Measurements from ENCODE around the gene ZNF445. TPM values are rescaled to one million over a fixed set of nuclear protein-coding genes. Genes with fewer than 3 reads are reported as not detected.
"Not testable (repeated sequence)": the region's sequence is repeated elsewhere in the genome, so short reads cannot be mapped to it uniquely, and the experiment has no call there.

The ZNF445 gene
- total RNA-seq, 4 donors from 2014 or later = 9.6 to 15.7 (median 13.6) TPM

DNA sequence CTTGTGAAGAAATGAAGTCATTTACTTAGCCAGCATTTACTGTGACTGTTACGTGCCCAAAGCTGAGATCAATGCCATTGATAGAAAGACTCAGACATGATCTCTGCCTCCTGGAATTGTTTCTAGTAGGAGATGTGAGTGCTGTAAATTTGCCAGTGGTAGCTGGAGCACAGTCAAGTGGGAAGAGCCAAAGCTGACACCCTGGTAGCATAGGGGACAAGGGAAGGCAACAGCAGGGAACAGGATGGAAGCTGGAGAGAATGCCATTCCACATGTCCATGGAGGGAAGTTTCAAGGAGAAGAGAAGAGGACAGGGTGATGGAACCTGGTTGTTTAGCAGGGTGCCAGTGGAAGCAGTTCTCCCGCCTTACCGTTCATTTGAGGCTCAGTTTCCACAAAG lies 74.9 kb downstream of the ZNF445 start:
- peaks cover 0 to 47% (median 0%) of the 10 kb centered on the region in 3 donors for H3K36me3 ChIP-seq
- no peak overlapping the region for H3K4me3 ChIP-seq
- no peaks in the 10 kb centered on the region for H3K27me3 ChIP-seq
- no peaks in the 10 kb centered on the region for H3K9me3 ChIP-seq
- WGBS, 2 donors = 98 to 100% methylated on average over 3 of the region's 3 CpGs
- no peak for DNase-seq (ENCODE audit: low spot score in 2 of 2)
- H3K27ac ChIP-seq = no peak overlapping the region
- no peaks in the 10 kb centered on the region for H3K4me1 ChIP-seq
- TF ChIP-seq CTCF (IDR thresholded peaks at IDR 0.05) = no peak
- TF ChIP-seq POLR2A (IDR thresholded peaks at IDR 0.05) = no peak
- TF ChIP-seq EP300 (IDR thresholded peaks at IDR 0.05) = no peak

DNA sequence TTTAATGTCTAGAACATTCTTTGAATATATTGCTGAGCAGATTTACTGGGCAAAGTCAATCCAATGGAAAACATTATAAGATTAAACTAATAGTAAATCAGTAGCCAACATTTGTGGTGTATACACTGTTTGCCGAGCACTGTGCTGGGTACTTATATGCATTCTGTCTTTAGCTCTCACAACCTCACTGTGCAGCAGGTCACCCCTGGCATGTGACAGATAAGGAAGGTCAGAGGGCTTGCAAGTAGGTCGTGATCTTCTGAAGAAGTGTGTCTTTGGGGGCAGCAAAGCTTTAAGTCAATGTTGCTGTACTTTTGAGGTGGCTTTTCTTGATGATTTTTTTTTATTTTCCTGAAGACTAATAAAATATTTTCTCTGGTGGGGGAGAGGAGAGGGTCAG lies 76.7 kb downstream of the ZNF445 start:
- no peak for DNase-seq (ENCODE audit: low spot score in 2 of 2)
- H3K36me3 ChIP-seq = peaks cover 0 to 60% (median 0%) of the 10 kb centered on the region in 3 donors
- H3K4me3 ChIP-seq = no peak overlapping the region
- H3K4me1 ChIP-seq = no peaks in the 10 kb centered on the region
- H3K27me3 ChIP-seq = no peaks in the 10 kb centered on the region
- no peaks in the 10 kb centered on the region for H3K9me3 ChIP-seq
- WGBS, 2 donors = 56 to 68% methylated on average over 2 of the region's 2 CpGs
- H3K27ac ChIP-seq = no peak overlapping the region
- TF ChIP-seq POLR2A (IDR thresholded peaks at IDR 0.05) (no peak), EP300 (IDR thresholded peaks at IDR 0.05) (no peak), CTCF (IDR thresholded peaks at IDR 0.05) (no peak)

DNA sequence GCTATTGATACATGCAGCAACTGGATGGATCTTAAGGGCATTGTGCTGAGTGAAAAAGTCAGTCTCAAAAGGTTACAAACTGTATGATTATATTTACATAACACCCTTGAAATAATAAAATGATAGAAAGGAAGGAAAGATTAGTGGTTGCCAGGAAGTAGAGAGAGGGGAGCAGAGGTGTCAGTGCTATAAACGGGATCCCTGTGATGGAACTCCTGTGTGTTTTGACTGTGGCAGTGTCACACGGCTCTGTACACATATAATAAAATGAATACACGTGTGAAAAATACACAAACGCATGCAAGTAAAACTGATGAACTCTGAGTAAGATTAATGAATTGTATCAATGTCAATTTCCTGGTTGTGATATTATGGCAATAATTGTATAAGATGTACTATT lies 78.6 kb downstream of the ZNF445 start:
- Histone ChIP-seq H3K4me3 (no peak overlapping the region), H3K27ac (no peak overlapping the region), H3K4me1 (no peaks in the 10 kb centered on the region), H3K36me3 (peaks cover 0 to 55% (median 0%) of the 10 kb centered on the region in 3 donors), H3K9me3 (no peaks in the 10 kb centered on the region), H3K27me3 (no peaks in the 10 kb centered on the region)
- WGBS, 2 donors = 78 to 79% methylated on average over 4 of the region's 4 CpGs
- DNase-seq (ENCODE audit: low spot score in 2 of 2) = no peak
- TF ChIP-seq CTCF (IDR thresholded peaks at IDR 0.05) (no peak), EP300 (IDR thresholded peaks at IDR 0.05) (no peak), POLR2A (IDR thresholded peaks at IDR 0.05) (no peak)

GRCh38 chr3:44398271-44398670 lies 79.2 kb downstream of the ZNF445 start:
- not testable (repeated sequence) for H3K9me3 ChIP-seq; H3K27me3 ChIP-seq; H3K4me3 ChIP-seq; DNase-seq (ENCODE audit: low spot score in 2 of 2); H3K4me1 ChIP-seq; H3K27ac ChIP-seq
- H3K36me3 ChIP-seq = peaks cover 0 to 52% (median 0%) of the 10 kb centered on the region in 3 donors
- WGBS, 2 donors = 94 to 97% methylated on average over 8 of the region's 8 CpGs

DNA sequence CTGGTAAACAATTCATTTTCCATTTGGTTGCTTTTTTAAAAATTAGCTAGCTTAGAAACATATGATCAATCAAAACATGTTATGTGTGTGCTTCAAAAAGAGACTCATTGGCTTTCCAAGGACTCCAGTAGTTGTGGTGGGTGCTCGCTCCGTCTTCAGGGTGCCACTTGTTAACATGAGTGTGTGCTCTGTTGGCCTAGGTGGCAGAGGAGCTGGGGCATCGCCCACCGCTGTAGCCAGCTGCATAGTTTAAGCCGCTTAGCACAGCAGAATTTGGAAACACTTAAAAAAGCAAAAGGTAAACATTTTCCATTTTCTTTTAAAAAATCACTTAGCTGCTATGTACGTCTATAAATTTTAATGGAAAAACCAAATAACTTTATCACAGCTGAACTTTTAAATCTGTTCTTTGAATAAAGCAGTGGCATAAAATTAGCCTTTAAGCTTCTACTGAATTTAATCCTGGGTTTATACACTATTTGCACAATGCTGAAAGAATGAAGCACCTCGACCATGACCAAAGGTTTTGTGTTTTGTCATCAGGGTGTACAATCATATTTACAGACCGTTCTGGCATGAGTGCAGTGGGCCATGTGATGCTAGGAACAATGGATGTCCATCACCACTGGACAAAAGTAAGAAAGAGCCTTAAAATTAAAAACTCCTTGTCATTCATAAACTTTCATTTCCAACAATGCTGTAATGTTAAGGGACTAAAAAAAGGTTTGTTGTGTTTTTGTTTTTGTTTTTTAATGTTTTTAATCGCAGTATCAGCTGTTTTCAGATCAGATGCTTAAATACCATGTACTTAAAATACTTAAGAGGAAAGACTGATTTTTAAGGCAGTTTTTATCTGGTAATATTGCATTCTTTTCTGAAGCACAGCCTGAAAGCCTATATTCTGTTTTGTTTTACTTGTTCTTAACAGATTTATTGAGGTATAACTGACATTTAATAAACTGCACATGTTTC lies 81.0 kb downstream of the ZNF445 start:
- Histone ChIP-seq H3K9me3 (peaks cover 0 to 3% (median 0%) of the 10 kb centered on the region in 4 donors), H3K4me1 (no peaks in the 10 kb centered on the region), H3K4me3 (no peak overlapping the region), H3K27ac (no peak overlapping the region), H3K27me3 (no peaks in the 10 kb centered on the region), H3K36me3 (peaks cover 0 to 46% (median 0%) of the 10 kb centered on the region in 3 donors)
- no peak for DNase-seq (ENCODE audit: low spot score in 2 of 2)
- WGBS, 2 donors = 91 to 94% methylated on average over 9 of the region's 9 CpGs
- TF ChIP-seq POLR2A (IDR thresholded peaks at IDR 0.05) (no peak), EP300 (IDR thresholded peaks at IDR 0.05) (no peak), CTCF (IDR thresholded peaks at IDR 0.05) (no peak)
